AG10803 (cell line): Measurements from ENCODE around the gene TNIP2.

Source experiments
- DNase-seq: peaks from one replicate; pipeline ENCODE4 v3.0.0; 2010; ENCODE audit warnings: low read depth
- H3K4me3 ChIP-seq: 2 replicates; pipeline ENCODE4 v1.5.1; 2011; ENCODE audit warnings: mild to moderate bottlenecking, low read length, control low read depth
- CTCF ChIP-seq: conservative IDR thresholded peaks from 2 replicates; pipeline ENCODE4 v1.5.1; 2011; ENCODE audit warnings: mild to moderate bottlenecking, low read length, control low read depth, inconsistent platforms

Gene TNIP2

GRCh38 chr4:2699534-2699933, 56.6 kb downstream of the TNIP2 start:
- no peak for TF ChIP-seq CTCF
- no peak for DNase-seq
- H3K4me3 ChIP-seq = no peak overlapping the region

GRCh38 chr4:2698951-2699505, 57.1 kb downstream of the TNIP2 start:
- TF ChIP-seq CTCF = no peak

GRCh38 chr4:2698504-2698903, 57.6 kb downstream of the TNIP2 start:
- no peak for TF ChIP-seq CTCF
- no peak for DNase-seq
- H3K4me3 ChIP-seq = no peak overlapping the region

More at GRCh38 chr4:2698951-2699505, 57.1 kb downstream of the TNIP2 start:
- H3K4me3 ChIP-seq = no peak overlapping the region
- DNase-seq = no peak

- no peak for DNase-seq
- no peak for TF ChIP-seq CTCF
- no peak overlapping the region for H3K4me3 ChIP-seq
Observed at GRCh38 chr4:2697995-2698414, 58.1 kb downstream of the TNIP2 start.

GRCh38 chr4:2696423-2696822, 59.7 kb downstream of the TNIP2 start:
- DNase-seq = no peak
- no peak overlapping the region for H3K4me3 ChIP-seq
- TF ChIP-seq CTCF = no peak

- TF ChIP-seq CTCF = no peak
- no peak for DNase-seq
- no peak overlapping the region for H3K4me3 ChIP-seq
Observed at GRCh38 chr4:2695346-2696060, 60.6 kb downstream of the TNIP2 start.

- TF ChIP-seq CTCF = no peak
- H3K4me3 ChIP-seq = no peak overlapping the region
- no peak for DNase-seq
Observed at GRCh38 chr4:2694691-2695090, 61.4 kb downstream of the TNIP2 start.
